ENCODE results near the gene PITPNM3.

The PITPNM3 gene

DNA sequence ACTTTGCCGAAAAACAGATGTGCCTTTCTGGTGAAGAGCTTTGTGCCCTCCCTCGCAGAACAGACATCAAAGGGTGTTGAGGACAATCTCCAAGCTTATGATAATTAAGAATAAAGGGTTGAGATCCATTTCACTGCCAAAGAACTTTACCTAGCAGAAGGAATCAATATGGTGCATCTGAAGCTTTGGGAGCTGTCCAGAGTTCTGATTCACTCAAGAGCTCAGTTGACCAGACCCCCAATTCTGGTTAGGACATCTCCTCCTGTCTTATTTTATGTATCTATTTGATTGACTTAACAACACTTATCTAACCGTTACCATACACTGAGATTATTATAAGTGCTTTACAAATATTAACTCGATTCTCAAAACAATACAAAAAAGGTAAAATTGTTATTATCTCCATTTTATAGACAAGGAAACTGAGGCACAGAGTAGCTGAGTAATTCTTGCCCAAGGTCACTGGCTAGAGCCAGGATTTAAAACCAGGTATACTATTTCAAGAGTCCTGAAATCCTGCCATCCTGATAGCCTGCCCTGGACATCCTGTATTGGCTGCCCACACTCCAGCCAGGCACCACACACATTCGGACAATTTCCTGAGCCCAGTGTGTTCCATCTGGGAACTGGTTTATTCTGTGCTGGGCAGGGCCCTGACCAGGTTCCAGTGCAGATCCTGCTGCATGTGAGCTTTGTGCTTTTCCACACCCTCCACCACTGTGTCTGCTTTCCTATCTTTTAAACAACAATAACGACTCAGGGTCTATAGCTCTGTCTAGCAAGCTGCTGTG, 29.8 kb downstream of the PITPNM3 start:
- DNase-seq: no peak

DNA sequence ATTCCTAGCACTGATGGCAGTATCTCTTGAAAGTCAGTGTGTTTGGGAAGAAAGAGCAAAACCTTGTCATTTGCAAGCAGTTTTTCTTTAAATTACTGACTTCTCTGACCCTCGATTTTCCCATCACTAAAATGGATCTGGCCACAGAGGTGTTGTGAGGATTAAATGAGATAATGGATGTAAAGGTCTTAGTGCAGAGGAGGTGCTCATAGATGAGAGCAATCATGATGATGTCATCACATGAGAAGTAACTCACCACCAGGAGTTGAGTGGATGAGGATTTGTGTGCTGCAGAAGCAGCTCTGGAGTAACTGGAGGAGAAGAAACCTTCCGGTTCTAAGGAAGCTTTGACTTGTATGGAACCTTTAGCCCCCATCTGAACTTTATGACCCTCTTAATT, 30.6 kb downstream of the PITPNM3 start:
- no peak for DNase-seq

GRCh38 chr17:6525141-6525540, 31.2 kb downstream of the PITPNM3 start:
- DNase-seq: no peak

DNA sequence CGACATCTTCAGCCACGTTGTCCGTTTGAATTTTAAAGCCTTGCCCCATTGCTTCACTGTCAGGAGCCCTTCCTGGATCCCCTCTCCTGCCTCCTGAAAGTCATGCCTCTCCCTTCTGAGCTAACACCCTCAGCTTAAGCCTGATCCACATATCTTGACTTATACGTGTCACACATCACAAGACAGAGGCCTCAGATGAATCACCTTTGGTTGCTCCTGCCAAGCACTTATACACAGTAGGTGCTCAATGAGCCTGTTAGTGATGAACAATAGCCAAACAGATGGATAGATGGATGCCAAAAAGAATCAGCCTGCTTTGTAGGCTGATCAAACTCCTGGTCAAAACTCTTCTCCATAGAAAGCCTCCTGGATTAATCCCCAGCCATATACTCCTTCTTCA, 31.8 kb downstream of the PITPNM3 start:
- no peak for DNase-seq

GRCh38 chr17:6523809-6524355, 32.5 kb downstream of the PITPNM3 start:
- no peak for DNase-seq

- no peak for DNase-seq
These were observed 33.0 kb downstream of the PITPNM3 start for GRCh38 chr17:6523330-6523729.

GRCh38 chr17:6521586-6521985, 34.8 kb downstream of the PITPNM3 start:
- DNase-seq: no peak

GRCh38 chr17:6517062-6517461, 39.3 kb downstream of the PITPNM3 start:
- no peak for DNase-seq

- no peak for DNase-seq
These were observed 42.0 kb downstream of the PITPNM3 start for GRCh38 chr17:6514371-6514770.

DNA sequence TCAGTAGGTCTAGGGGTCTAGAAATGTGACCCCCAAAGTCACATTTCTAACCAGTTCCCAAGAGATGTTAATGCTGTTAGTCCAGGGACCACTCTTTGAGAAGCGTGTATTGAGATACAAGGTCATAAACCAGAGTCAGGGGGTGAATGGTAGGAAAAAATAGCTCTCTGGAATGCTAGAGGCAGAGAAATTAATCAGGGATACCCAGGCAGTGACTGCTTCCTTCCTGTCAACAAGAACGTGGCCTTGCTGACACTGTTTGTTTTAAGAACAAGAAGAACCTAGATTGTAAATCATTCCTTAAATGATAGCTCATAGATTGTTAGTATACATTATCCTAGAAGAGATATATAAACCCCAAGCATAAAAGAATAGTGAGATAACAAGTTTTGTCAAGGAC, 43.8 kb downstream of the PITPNM3 start:
- DNase-seq: no peak

- no peak for DNase-seq
These were observed 45.9 kb downstream of the PITPNM3 start for GRCh38 chr17:6510321-6510977.

GRCh38 chr17:6509921-6510320, 46.4 kb downstream of the PITPNM3 start:
- DNase-seq: no peak

- DNase-seq: no peak
These were observed 47.2 kb downstream of the PITPNM3 start for GRCh38 chr17:6509031-6509771.

- no peak for DNase-seq
These were observed 47.8 kb downstream of the PITPNM3 start for GRCh38 chr17:6508519-6509030.

GRCh38 chr17:6508016-6508415, 48.3 kb downstream of the PITPNM3 start:
- no peak for DNase-seq

- no peak for DNase-seq
These were observed 48.8 kb downstream of the PITPNM3 start for GRCh38 chr17:6507535-6507934.

DNA sequence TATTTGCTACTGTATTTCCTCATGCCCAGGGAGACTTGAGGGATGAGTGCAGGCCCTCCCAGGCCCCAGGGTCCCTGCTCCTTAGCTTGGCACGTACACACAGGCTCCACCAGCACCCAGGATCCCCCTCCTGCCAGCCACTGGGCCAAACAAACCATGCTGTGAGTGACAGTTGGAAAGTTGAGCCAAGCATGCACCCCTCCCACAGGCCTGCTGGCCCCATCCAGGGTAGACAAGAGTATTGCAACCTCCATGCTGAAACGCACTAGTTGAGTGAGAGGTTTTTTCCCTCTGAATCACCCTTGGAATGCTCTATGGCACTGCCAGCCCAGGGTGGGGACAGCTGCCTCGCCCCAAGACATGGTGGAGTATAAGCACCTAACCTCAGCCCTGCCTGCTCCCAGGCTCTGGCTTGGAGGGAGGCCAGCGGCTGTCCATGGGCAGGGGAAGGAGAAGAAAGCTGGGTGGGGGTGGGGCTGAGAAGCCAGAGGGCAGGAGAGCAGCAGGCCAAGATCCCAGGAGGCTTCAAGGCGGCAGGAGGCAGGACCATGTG, 49.6 kb downstream of the PITPNM3 start:
- DNase-seq: no peak

GRCh38 chr17:6505425-6506142, 50.8 kb downstream of the PITPNM3 start:
- no peak for DNase-seq

DNA sequence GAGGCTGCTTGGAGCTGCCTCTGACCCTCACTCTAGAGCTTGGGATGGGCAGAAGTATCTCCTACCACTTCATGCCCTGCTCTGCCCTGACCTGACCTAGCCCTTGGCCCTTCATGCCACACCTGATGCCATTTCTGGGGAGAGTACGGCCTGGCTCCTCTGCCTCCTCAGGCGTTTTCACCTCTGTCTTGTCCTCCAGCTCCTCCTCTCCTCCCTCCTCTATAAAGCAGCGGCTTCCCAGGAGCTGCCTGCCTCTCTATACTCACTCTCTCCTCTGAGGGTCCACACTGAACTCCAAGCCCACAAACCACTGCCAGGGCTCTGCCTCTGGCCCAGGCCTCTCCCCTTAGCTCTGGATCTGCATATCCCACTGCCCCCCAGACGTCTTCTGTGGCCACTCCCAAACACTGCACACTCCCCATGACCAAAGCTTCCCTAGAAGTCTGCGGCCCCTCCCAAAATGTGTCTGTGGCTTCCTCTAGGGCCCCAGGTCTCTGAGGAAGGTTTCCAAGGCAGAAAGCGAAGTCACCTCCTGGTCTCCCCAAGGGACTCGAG, 52.6 kb downstream of the PITPNM3 start:
- DNase-seq: no peak

- DNase-seq: no peak
These were observed 53.4 kb downstream of the PITPNM3 start for GRCh38 chr17:6502871-6503509.
